HepG2 (cell line): ENCODE measurements around the gene PBX2. TPM values are rescaled to one million over a fixed set of nuclear protein-coding genes. Genes with fewer than 3 reads are reported as not detected.

ENCODE experiments used
- ATAC-seq: fragments of 200-7000 bp; cut with Tn5 transposase; 3 replicates; pipeline ENCODE4 v1.9.1; 2020; ENCODE audit warnings: mild to moderate bottlenecking, moderate library complexity
- BruUV-seq: library from RNA; stranded (reverse); fragments of 400-500 nt; replicated peaks from 2 replicates; lab custom pipeline; 2021; lab: Mats Ljungman, UMichigan
- CTCF ChIA-PET: fragments of 300-600 bp; formaldehyde crosslinking; extraction: SDS; loops from one replicate; lab custom pipeline; 2021; ENCODE audit warnings: low total read pairs, inconsistent platforms, low intra/inter-chr PET ratio; lab: Yijun Ruan, JAX
- POLR2A ChIA-PET: fragments of 350-600 bp; sonication (Branson Sonifier 250); formaldehyde crosslinking; loops from one replicate; lab custom pipeline; 2020; ENCODE audit warnings: antibody characterized with exemption, inconsistent platforms; lab: Yijun Ruan, JAX
- DNase-seq: peaks from one replicate; pipeline ENCODE4 v3.0.0-alpha.2; 2015; ENCODE audit warnings: low spot score
- FAIRE-seq: peaks from 3 replicates; lab custom pipeline; 2011; peaks lifted over from hg19 to GRCh38; lab: Jason Lieb, UNC
- H2AFZ ChIP-seq: one replicate; pipeline ENCODE4 v1.6.1; 2011; ENCODE audit warnings: low read length, inconsistent platforms
- H3K27ac ChIP-seq: fragments of 300-600 bp; 3 replicates; pipeline ENCODE4 v1.8.0; 2011; ENCODE audit warnings: mixed run types, mild to moderate bottlenecking, mixed read lengths, low read length, inconsistent platforms; ENCODE audit not compliant: insufficient read depth; ENCODE audit errors: extremely low read length
- H3K27me3 ChIP-seq, 2 experiments: fragments of 200-600 bp in 1 of 2; 2 replicates in 1 of 2; 3 replicates in 1 of 2; pipeline versions ENCODE4 v1.6.0 to v1.8.0; 2011; ENCODE audit warnings: low read length in 2 of 2, mild to moderate bottlenecking in 2 of 2, moderate library complexity in 2 of 2, inconsistent platforms in 1 of 2; ENCODE audit not compliant: insufficient read depth in 2 of 2, control insufficient read depth in 1 of 2
- H3K36me3 ChIP-seq, 2 experiments: fragments of 200-600 bp in 1 of 2; replicated peaks in 1 of 2; 2 replicates in 1 of 2; 3 replicates in 1 of 2; pipeline versions ENCODE4 v1.5.1 to v1.8.0; 2011; ENCODE audit warnings: low read length in 2 of 2, inconsistent platforms in 1 of 2; ENCODE audit not compliant: insufficient read depth in 2 of 2, control insufficient read depth in 1 of 2
- H3K4me1 ChIP-seq: 2 replicates; pipeline ENCODE4 v1.5.1; 2012; ENCODE audit warnings: low read length, inconsistent platforms; ENCODE audit not compliant: insufficient read depth
- H3K4me2 ChIP-seq: 2 replicates; pipeline ENCODE4 v1.6.0; 2011; ENCODE audit warnings: low read depth, low read length, inconsistent platforms
- H3K4me3 ChIP-seq, 3 experiments: fragments of 200-600 bp in 1 of 3; sonication (generic), shearing (Covaris generic) in 1 of 3; replicated peaks in 1 of 3; 2 replicates each; pipeline ENCODE4 v1.5.1; 2011 to 2016; ENCODE audit warnings: low read length in 3 of 3, inconsistent platforms in 2 of 3, low read depth in 2 of 3, mild to moderate bottlenecking in 2 of 3, control low read depth in 1 of 3, mixed read lengths in 1 of 3; ENCODE audit not compliant: insufficient read depth in 1 of 3
- H3K79me2 ChIP-seq: one replicate; pipeline ENCODE4 v1.6.1; 2011; ENCODE audit warnings: low read length, inconsistent platforms; ENCODE audit not compliant: insufficient read depth
- H3K9ac ChIP-seq: 2 replicates; pipeline ENCODE4 v1.6.0; 2011; ENCODE audit warnings: mild to moderate bottlenecking, low read depth, low read length, inconsistent platforms; ENCODE audit not compliant: insufficient read depth
- H3K9me3 ChIP-seq: 2 replicates; pipeline ENCODE4 v1.5.1; 2012; ENCODE audit warnings: mild to moderate bottlenecking, low read length
- H4K20me1 ChIP-seq: 2 replicates; pipeline ENCODE4 v1.6.0; 2011; ENCODE audit warnings: inconsistent platforms, mild to moderate bottlenecking, low read length, moderate library complexity; ENCODE audit not compliant: insufficient read depth
- ARID2 ChIP-seq: sonication (generic); formaldehyde crosslinking; IDR thresholded peaks from 2 replicates; pipeline ENCODE4 v1.8.1; 2022; ENCODE audit warnings: mild to moderate bottlenecking, missing genetic modification reagents, borderline replicate concordance
- TBL1XR1 ChIP-seq: fragments of 150-350 bp; IDR thresholded peaks from 2 replicates; pipeline ENCODE4 v1.6.1; 2014; ENCODE audit warnings: borderline replicate concordance, low read length; ENCODE audit not compliant: partially characterized antibody
- TEAD2 ChIP-seq: sonication (generic); formaldehyde crosslinking; IDR thresholded peaks from 2 replicates; pipeline ENCODE4 v1.9.0; 2021; ENCODE audit warnings: missing genetic modification reagents
- YEATS2 ChIP-seq: sonication (generic); formaldehyde crosslinking; IDR thresholded peaks from 2 replicates; pipeline ENCODE4 v1.4.0; 2020; ENCODE audit warnings: missing genetic modification reagents, borderline replicate concordance
- ZFP36L1 ChIP-seq: sonication (generic); formaldehyde crosslinking; IDR thresholded peaks from 2 replicates; pipeline ENCODE4 v1.8.0; 2022; ENCODE audit warnings: mild to moderate bottlenecking, missing genetic modification reagents, moderate library complexity
- ZNF224 ChIP-seq: sonication (generic); formaldehyde crosslinking; IDR thresholded peaks from 2 replicates; pipeline ENCODE4 v1.5.0; 2020; ENCODE audit warnings: mild to moderate bottlenecking, missing genetic modification reagents
- ZNF232 ChIP-seq: sonication (generic); formaldehyde crosslinking; IDR thresholded peaks from 2 replicates; pipeline ENCODE4 v1.4.0; 2020; ENCODE audit warnings: missing genetic modification reagents, borderline replicate concordance
- ZNF30 ChIP-seq: sonication (generic); formaldehyde crosslinking; IDR thresholded peaks from 2 replicates; pipeline ENCODE4 v1.5.0; 2020; ENCODE audit warnings: mild to moderate bottlenecking, missing genetic modification reagents
- ZNF564 ChIP-seq: sonication (generic); formaldehyde crosslinking; IDR thresholded peaks from 2 replicates; pipeline ENCODE4 v1.8.1; 2023; ENCODE audit warnings: mild to moderate bottlenecking, missing genetic modification reagents
- ZNF567 ChIP-seq: sonication (generic); formaldehyde crosslinking; IDR thresholded peaks from 2 replicates; pipeline ENCODE4 v1.8.1; 2023; ENCODE audit warnings: mild to moderate bottlenecking, missing genetic modification reagents, borderline replicate concordance
- ZNF784 ChIP-seq: sonication (generic); formaldehyde crosslinking; IDR thresholded peaks from 2 replicates; pipeline ENCODE4 v1.5.1; 2020; ENCODE audit warnings: missing genetic modification reagents, mild to moderate bottlenecking, borderline replicate concordance
- WGBS: methylation state at CpG from one replicate; pipeline ENCODE4 v1.1.6; 2017; ENCODE audit warnings: low lambda C conversion rate; 5-methylcytosine and 5-hydroxymethylcytosine counted together
- in situ Hi-C: cut with HindIII; loops from 2 replicates; pipeline ENCODE4 v1.10.0; 2017; ENCODE audit warnings: low pct_unique_long_range_greater_than_20kb; ENCODE audit not compliant: extremely low pct_ligation_motif_present
- intact Hi-C: fragments of 100-400 bp; cut with micrococcal nuclease; formaldehyde crosslinking; loops from one replicate; pipeline ENCODE4 v1.10.0; 2022; ENCODE audit not compliant: unreplicated experiment
- polyA plus RNA-seq, 8 experiments: library from polyadenylated mRNA; depleted of rRNA in 3 of 8; stranded (reverse) in 7 of 8; unstranded in 1 of 8; fragments of >200 nt; fragmentation: Illumina TruSeq in 4 of 8; extraction: Trizol in 4 of 8; gene quantifications; 2 replicates each; pipeline versions ENCODE4 v1.2.1 to v1.2.3, GENCODE V29; 2011 to 2016; ENCODE audit warnings: low read depth in 4 of 8, missing spikeins in 1 of 8, mixed read lengths in 1 of 8; ENCODE audit not compliant: insufficient read depth in 1 of 8
- total RNA-seq, 5 experiments: library from RNA; depleted of rRNA; stranded (reverse); fragments of >200 nt; fragmentation: Illumina TruSeq; extraction: Trizol; gene quantifications; 2 replicates each; pipeline ENCODE4 v1.2.3, GENCODE V29; 2016; ENCODE audit warnings: low read depth in 1 of 5
- TF ChIP-seq, protein P1 (sequence below): IDR thresholded peaks from 2 replicates; pipeline ENCODE4 v1.6.1; 2016; ENCODE audit warnings: missing compliant biosample characterization, missing genetic modification reagents, borderline replicate concordance
- TF ChIP-seq, protein P2 (sequence below): sonication (generic); formaldehyde crosslinking; IDR thresholded peaks from 2 replicates; pipeline ENCODE4 v1.5.1; 2020; ENCODE audit warnings: missing genetic modification reagents, mild to moderate bottlenecking, borderline replicate concordance

The PBX2 gene
- total and polyA plus RNA-seq, 2 of the 13 experiments (the other 11 are each of a cell fraction or from before 2014, with no cell fraction given), result 42.3 to 77.8 TPM

DNA sequence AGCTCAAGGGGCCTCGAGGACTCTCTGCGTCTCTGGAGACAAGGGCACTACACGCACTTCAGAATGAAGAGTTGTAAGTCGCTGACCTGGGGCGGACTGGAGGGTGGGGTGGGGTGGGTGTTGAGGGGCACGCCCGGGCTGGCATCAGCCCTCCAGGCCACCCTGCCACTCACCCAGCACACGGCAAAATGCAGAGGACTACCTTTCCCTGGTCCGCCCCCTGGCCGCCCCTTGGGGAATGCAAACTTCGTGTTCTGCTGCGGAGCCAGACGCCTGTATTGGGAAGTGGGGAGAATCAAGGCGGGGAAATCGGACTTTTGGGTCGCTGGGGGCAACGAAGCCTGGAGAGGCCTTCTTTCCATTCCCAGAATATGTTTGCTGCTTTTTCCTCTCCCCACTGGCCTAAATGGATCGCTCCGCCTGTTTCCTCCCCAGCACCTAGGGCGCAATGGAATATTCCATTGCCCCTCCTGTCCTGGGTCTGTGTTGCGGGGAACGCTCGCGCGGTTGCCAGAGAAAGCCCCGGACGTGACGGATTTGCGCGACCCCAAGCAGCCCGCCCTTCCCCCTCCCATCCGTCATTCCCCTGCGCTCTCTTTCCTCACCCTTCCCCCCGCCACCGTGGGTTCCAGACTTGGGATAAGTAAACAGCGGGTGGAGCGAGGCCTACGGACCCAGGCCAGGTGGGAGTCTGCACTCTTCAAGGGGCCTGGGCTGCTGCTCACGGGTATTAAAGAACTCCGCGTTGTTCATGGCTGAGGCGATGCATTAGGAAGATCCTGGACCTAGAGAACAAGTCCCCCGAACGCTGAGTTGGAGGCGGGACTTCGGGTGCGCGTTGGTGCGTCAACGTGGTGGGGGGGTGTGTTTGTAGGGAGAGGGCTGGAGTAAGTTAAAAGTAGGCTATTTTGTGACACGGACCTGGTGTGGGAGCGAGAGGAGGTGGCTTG lies 36.2 kb downstream of the PBX2 start, which contains the start of gene PPT2 (continued):
- TF ChIP-seq ZNF30 (CRISPR knock-in tag) (no peak), ZNF224 (CRISPR knock-in tag) (peak; percentile 27), ZNF567 (CRISPR knock-in tag) (peak; percentile 92; the same call in 1 of the 2 replicates)

GRCh38 chr6:32152769-32153563 lies 37.0 kb downstream of the PBX2 start:
- no peaks in the 10 kb centered on the region; a peak in 1 of 5 replicates for H3K27me3 ChIP-seq
- H3K4me3 ChIP-seq, result peak overlapping the region; percentile 78 to 91 (median 88)
- POLR2A ChIA-PET, result interaction anchor here (0.5 to 2.6 kb wide), 9 partner anchors 10 to 43 kb away, joined by 3 to 35 read pairs (median 3); partner anchors contain the start of genes AGPAT1, ATF6B and FKBPL
- H3K9ac ChIP-seq, result peak overlapping the region; percentile 91
- BruUV-seq, result no TSS peak
- no peak for FAIRE-seq
- H3K79me2 ChIP-seq, result peaks cover 17% of the 10 kb centered on the region
- intact Hi-C loops, result no loop called here
- peak; percentile 53 for ATAC-seq
- peak overlapping the region; percentile 94 for H3K4me2 ChIP-seq
- 36% methylated on average over 35 of the region's 35 CpGs for WGBS
- no peaks in the 10 kb centered on the region for H4K20me1 ChIP-seq
- CTCF ChIA-PET, result interaction anchor here (1.5 to 4.3 kb wide), 3 partner anchors 34 to 65 kb away, joined by 4 to 97 read pairs (median 5); no protein-coding TSS in a partner anchor
- H3K36me3 ChIP-seq, result peaks cover 13 to 24% of the 10 kb centered on the region in 2 experiments
- in situ Hi-C loops, result loop anchor here (5.0 kb wide), 1 partner anchor 36 kb away; no protein-coding TSS in a partner anchor
- peak overlapping the region; percentile 8 for H2AFZ ChIP-seq
- no peaks in the 10 kb centered on the region for H3K9me3 ChIP-seq
- H3K4me1 ChIP-seq, result peaks cover 28% of the 10 kb centered on the region
- DNase-seq, result peak; percentile 48
- H3K27ac ChIP-seq, result peak overlapping the region; percentile 88
- TF ChIP-seq, protein P1, sequence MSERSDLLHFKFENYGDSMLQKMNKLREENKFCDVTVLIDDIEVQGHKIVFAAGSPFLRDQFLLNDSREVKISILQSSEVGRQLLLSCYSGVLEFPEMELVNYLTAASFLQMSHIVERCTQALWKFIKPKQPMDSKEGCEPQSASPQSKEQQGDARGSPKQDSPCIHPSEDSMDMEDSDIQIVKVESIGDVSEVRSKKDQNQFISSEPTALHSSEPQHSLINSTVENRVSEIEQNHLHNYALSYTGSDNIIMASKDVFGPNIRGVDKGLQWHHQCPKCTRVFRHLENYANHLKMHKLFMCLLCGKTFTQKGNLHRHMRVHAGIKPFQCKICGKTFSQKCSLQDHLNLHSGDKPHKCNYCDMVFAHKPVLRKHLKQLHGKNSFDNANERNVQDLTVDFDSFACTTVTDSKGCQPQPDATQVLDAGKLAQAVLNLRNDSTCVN (CRISPR knock-in tag), result no peak
- no peak for TF ChIP-seq ZFP36L1 (CRISPR knock-in tag)
- no peak for TF ChIP-seq YEATS2 (CRISPR knock-in tag)
- TF ChIP-seq ARID2 (CRISPR knock-in tag), result no peak
- TF ChIP-seq ZNF564 (CRISPR knock-in tag), result 0 out of 2 replicates have a peak, but pooled peaks have one; percentile 25
- TF ChIP-seq ZNF784, result no peak
- TF ChIP-seq TEAD2 (CRISPR knock-in tag), result no peak
- no peak for TF ChIP-seq ZNF232 (CRISPR knock-in tag)
- TF ChIP-seq TBL1XR1, result no peak
- TF ChIP-seq, protein P2, sequence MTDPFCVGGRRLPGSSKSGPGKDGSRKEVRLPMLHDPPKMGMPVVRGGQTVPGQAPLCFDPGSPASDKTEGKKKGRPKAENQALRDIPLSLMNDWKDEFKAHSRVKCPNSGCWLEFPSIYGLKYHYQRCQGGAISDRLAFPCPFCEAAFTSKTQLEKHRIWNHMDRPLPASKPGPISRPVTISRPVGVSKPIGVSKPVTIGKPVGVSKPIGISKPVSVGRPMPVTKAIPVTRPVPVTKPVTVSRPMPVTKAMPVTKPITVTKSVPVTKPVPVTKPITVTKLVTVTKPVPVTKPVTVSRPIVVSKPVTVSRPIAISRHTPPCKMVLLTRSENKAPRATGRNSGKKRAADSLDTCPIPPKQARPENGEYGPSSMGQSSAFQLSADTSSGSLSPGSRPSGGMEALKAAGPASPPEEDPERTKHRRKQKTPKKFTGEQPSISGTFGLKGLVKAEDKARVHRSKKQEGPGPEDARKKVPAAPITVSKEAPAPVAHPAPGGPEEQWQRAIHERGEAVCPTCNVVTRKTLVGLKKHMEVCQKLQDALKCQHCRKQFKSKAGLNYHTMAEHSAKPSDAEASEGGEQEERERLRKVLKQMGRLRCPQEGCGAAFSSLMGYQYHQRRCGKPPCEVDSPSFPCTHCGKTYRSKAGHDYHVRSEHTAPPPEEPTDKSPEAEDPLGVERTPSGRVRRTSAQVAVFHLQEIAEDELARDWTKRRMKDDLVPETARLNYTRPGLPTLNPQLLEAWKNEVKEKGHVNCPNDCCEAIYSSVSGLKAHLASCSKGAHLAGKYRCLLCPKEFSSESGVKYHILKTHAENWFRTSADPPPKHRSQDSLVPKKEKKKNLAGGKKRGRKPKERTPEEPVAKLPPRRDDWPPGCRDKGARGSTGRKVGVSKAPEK (CRISPR knock-in tag), result no peak
